Measurements from ENCODE around the gene DIS3L2. TPM values are rescaled to one million over a fixed set of nuclear protein-coding genes. Genes with fewer than 3 reads are reported as not detected.
A peak's percentile ranks its signal among the peaks of the same experiment; 100 is the strongest.

The DIS3L2 gene
- total RNA-seq, 1 donor from 2014 or later, result 11.8 TPM

GRCh38 chr2:232073699-232074098 is 112.2 kb downstream of the DIS3L2 start:
- DNase-seq (ENCODE audit: low read depth), result no peak
- no peak overlapping the region for H3K4me3 ChIP-seq (ENCODE audit: low read depth, low read length)
- H3K27me3 ChIP-seq (ENCODE audit: control insufficient read depth, insufficient read depth, low read length), result no peaks in the 10 kb centered on the region
- FAIRE-seq, result no peak
- H3K36me3 ChIP-seq (ENCODE audit: control insufficient read depth, insufficient read depth, low read length), result no peaks in the 10 kb centered on the region
- TF ChIP-seq, protein P1, sequence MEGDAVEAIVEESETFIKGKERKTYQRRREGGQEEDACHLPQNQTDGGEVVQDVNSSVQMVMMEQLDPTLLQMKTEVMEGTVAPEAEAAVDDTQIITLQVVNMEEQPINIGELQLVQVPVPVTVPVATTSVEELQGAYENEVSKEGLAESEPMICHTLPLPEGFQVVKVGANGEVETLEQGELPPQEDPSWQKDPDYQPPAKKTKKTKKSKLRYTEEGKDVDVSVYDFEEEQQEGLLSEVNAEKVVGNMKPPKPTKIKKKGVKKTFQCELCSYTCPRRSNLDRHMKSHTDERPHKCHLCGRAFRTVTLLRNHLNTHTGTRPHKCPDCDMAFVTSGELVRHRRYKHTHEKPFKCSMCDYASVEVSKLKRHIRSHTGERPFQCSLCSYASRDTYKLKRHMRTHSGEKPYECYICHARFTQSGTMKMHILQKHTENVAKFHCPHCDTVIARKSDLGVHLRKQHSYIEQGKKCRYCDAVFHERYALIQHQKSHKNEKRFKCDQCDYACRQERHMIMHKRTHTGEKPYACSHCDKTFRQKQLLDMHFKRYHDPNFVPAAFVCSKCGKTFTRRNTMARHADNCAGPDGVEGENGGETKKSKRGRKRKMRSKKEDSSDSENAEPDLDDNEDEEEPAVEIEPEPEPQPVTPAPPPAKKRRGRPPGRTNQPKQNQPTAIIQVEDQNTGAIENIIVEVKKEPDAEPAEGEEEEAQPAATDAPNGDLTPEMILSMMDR (IDR thresholded peaks at IDR 0.05; ENCODE audit: insufficient read depth, low read length, severe bottlenecking), result no peak

DNA sequence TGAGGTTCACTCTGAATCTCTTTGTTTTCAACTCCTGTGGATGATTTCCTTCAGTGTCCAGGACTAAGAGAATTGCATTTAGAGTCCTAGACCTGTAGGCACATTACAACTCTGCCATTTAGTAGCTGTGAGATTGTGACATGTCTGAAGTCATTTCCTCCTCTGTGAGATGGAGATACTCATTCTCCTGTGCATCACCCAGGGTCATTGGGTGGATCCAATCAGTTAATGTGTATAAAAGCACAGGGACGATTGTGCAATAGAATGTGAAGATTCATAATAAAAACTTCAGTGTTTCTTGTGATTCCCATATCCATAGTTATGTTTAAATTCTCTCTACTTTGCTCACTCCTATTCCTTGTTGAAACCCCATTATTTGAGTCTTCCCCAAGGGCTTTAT is 113.6 kb downstream of the DIS3L2 start:
- H3K27me3 ChIP-seq (ENCODE audit: control insufficient read depth, insufficient read depth, low read length), result no peaks in the 10 kb centered on the region
- no peak overlapping the region for H3K4me3 ChIP-seq (ENCODE audit: low read depth, low read length)
- TF ChIP-seq, protein P1 (IDR thresholded peaks at IDR 0.05; ENCODE audit: insufficient read depth, low read length, severe bottlenecking), result no peak
- peak; percentile 82 for DNase-seq (ENCODE audit: low read depth)
- FAIRE-seq, result no peak
- no peaks in the 10 kb centered on the region for H3K36me3 ChIP-seq (ENCODE audit: control insufficient read depth, insufficient read depth, low read length)

DNA sequence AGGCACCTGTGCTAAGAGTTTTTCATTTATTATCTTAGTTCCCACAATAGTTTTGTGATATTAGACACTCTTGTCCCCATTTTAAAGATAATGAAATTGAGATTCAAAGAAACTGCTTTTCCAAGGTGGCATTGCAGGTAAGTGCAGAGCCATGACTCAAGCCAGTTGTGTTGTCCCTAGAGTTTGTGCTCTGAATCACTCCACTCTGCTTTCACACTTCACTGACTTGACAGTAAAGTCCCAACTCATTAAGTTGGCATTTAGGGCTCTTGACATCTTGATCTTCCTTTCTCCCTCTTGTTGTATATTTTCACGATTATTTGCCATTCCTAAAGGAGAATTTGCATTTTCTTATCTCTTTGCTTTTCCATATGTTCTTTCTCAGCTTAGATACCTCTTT is 114.3 kb downstream of the DIS3L2 start:
- FAIRE-seq (no peak), DNase-seq (ENCODE audit: low read depth) (peak; percentile 65)
- H3K36me3 ChIP-seq (ENCODE audit: control insufficient read depth, insufficient read depth, low read length), result no peaks in the 10 kb centered on the region
- H3K27me3 ChIP-seq (ENCODE audit: control insufficient read depth, insufficient read depth, low read length), result no peaks in the 10 kb centered on the region
- TF ChIP-seq, protein P1 (IDR thresholded peaks at IDR 0.05; ENCODE audit: insufficient read depth, low read length, severe bottlenecking), result no peak
- H3K4me3 ChIP-seq (ENCODE audit: low read depth, low read length), result no peak overlapping the region

DNA sequence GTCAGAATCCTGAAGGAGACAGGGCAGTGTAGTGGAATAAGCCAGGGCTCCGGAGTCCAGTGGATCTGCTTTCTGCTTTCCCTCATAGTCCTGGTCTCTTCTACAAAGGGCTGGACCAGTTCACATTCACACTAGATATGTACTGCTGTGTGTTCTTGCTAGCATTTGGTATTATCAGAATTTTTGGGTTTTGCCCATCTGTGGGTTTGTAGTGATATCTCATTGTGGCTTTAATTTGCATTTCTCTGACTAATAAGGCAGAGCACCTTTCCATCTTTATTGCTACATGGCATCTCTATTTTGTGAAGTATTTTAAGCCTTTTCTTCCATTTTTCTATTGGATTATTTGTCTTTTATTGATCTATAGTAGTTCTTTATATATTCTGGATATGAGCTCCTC is 114.8 kb downstream of the DIS3L2 start:
- H3K4me3 ChIP-seq (ENCODE audit: low read depth, low read length), result no peak overlapping the region
- H3K36me3 ChIP-seq (ENCODE audit: control insufficient read depth, insufficient read depth, low read length), result no peaks in the 10 kb centered on the region
- no peak for FAIRE-seq
- TF ChIP-seq, protein P1 (IDR thresholded peaks at IDR 0.05; ENCODE audit: insufficient read depth, low read length, severe bottlenecking), result no peak
- no peak for DNase-seq (ENCODE audit: low read depth)
- no peaks in the 10 kb centered on the region for H3K27me3 ChIP-seq (ENCODE audit: control insufficient read depth, insufficient read depth, low read length)

GRCh38 chr2:232076736-232077135 is 115.2 kb downstream of the DIS3L2 start:
- TF ChIP-seq, protein P1 (IDR thresholded peaks at IDR 0.05; ENCODE audit: insufficient read depth, low read length, severe bottlenecking), result no peak
- FAIRE-seq, result no peak
- H3K27me3 ChIP-seq (ENCODE audit: control insufficient read depth, insufficient read depth, low read length), result no peaks in the 10 kb centered on the region
- H3K4me3 ChIP-seq (ENCODE audit: low read depth, low read length), result no peak overlapping the region
- no peak for DNase-seq (ENCODE audit: low read depth)
- no peaks in the 10 kb centered on the region for H3K36me3 ChIP-seq (ENCODE audit: control insufficient read depth, insufficient read depth, low read length)

GRCh38 chr2:232085164-232085563 is 123.7 kb downstream of the DIS3L2 start:
- no peaks in the 10 kb centered on the region for H3K36me3 ChIP-seq (ENCODE audit: control insufficient read depth, insufficient read depth, low read length)
- H3K27me3 ChIP-seq (ENCODE audit: control insufficient read depth, insufficient read depth, low read length), result no peaks in the 10 kb centered on the region
- no peak overlapping the region for H3K4me3 ChIP-seq (ENCODE audit: low read depth, low read length)
- TF ChIP-seq, protein P1 (IDR thresholded peaks at IDR 0.05; ENCODE audit: insufficient read depth, low read length, severe bottlenecking), result no peak
- DNase-seq (ENCODE audit: low read depth) (no peak), FAIRE-seq (no peak)

Data from bronchial epithelial cell (primary cell).